GM12872 (cell line): Measurements from ENCODE around the gene COL4A3.
A peak's percentile ranks its signal among the peaks of the same experiment; 100 is the strongest.

Experiments
- TF ChIP-seq, protein P1 (sequence below): IDR thresholded peaks from 3 replicates; pipeline ENCODE4 v1.5.1; 2011; ENCODE audit warnings: low read depth, mild to moderate bottlenecking, low read length, moderate library complexity; ENCODE audit not compliant: insufficient read depth

COL4A3 gene

DNA sequence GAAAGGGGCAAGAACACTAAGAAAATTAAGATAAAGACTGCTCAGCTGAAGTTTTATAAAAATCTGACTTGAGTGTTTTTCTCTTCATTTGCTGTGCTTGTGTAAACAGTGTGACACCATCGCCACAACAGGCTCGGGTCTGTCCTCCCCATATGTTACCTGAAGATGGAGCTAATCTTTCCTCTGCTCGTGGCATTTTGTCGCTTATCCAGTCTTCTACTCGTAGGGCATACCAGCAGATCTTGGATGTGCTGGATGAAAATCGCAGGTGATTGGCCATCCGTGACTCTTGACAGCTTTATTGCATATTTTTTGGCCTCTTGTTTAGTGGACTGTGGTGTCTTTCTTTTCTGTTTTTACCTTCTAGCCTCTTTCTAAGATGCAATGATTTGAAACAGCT, 182.7 kb downstream of the COL4A3 start:
- TF ChIP-seq, protein P1, sequence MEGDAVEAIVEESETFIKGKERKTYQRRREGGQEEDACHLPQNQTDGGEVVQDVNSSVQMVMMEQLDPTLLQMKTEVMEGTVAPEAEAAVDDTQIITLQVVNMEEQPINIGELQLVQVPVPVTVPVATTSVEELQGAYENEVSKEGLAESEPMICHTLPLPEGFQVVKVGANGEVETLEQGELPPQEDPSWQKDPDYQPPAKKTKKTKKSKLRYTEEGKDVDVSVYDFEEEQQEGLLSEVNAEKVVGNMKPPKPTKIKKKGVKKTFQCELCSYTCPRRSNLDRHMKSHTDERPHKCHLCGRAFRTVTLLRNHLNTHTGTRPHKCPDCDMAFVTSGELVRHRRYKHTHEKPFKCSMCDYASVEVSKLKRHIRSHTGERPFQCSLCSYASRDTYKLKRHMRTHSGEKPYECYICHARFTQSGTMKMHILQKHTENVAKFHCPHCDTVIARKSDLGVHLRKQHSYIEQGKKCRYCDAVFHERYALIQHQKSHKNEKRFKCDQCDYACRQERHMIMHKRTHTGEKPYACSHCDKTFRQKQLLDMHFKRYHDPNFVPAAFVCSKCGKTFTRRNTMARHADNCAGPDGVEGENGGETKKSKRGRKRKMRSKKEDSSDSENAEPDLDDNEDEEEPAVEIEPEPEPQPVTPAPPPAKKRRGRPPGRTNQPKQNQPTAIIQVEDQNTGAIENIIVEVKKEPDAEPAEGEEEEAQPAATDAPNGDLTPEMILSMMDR: no peak

DNA sequence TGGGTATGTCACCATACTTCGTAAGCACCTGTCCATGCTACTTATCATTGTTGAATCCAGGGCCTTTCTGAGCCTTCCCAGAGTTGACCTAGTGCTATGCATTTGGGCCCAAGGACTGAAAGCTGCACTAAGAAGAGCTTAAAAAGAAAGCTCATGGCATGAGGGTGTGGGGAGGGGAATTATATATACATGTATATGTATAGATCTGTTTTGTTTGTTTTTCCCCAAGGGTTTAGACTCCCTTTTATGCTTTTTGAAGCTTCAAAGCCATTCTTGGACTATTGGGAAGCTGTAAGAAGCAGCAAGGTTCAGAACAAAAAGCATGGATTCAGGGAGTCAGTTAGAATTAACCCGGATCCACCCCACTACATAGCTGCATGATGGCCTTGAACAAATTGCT, 183.9 kb downstream of the COL4A3 start:
- TF ChIP-seq, protein P1: no peak

DNA sequence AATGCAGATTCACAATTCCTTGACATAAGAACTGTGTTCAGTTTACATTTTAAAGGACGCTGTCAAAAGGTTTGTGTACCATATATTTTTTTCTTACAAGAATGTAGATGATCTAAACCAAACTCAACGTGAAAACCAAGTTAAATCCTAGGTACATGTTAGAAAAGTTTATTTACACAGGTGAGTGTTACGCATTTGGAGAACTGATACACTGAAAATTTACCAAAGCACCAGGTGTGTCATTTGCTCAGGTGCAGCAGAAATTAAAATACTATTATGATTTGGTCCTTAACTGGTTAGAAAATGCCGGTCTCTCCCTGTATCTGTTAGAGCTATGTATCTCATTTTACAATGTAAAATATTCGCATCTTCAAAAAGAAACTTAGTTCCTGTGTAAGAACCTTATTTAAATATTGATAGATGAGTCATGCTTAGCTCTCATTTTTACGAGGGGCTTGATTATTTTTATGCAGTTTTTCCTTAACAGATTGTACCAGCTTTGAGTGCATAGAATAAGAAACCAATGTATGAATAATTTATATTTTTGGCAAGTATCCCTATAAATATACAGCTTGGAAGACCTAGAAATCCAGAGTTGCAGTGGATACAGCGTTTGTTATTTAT, 185.7 kb downstream of the COL4A3 start:
- TF ChIP-seq, protein P1: no peak

DNA sequence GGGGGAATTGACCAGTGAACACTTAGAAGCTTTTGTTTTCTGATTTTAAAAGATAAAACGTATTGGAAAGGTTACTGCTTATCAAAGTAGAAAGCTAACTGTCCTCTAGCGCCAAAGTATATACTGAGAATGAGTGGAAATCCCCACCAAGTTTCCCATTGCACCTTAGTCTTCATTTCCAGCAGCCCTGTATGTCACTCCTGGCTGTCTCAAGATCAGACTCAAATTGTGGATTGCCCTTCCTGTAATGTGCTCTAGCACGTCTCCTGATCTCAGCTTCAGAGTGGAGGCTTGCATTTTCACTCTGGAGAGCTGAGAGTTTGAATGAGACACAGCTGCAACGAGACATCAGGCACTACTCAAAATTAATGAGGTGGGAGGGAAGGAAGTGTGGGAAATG, 187.2 kb downstream of the COL4A3 start:
- TF ChIP-seq, protein P1: no peak

DNA sequence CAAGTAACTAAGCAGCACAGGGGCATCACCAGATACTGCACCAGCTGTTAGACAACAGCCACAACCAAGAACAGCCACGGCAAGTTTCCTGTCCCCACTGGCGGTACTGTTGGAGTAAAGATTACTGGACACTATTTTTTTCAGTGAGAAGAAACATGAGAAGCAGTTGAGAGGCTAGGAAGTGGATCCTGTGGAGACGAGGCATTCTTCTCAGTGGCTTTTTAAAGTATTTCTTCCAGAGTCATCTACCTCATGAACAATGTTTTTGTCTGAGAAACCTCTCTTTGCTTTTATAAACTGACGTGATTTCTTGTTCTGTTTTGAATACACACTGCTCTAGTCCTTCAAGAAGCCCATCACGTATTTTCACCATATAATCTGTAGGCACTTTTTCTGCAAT, 195.9 kb downstream of the COL4A3 start:
- TF ChIP-seq, protein P1: no peak

DNA sequence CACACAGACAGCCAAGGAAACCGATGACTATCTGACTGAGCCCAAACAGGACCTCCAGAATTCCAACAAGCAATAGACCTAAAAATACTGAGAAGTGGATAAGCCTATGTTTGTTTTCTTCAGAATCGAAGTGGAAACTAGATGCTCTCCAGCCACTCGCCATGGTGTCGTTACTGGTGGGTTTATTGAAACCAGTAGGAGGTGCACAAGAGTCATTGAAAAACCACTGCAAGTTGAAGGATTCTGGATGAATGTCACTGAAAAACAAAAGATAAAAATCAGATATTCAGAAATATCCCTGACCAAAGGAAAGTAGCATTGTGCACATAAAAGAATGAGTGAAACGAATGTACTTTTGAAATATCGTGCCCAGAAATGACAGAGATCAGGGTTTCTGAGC, 199.3 kb downstream of the COL4A3 start:
- TF ChIP-seq, protein P1: peak; percentile 39; the same call in 2 of the 3 replicates
